AML-193 (cell line): ENCODE results near the gene PCDHA4.

ENCODE experiments used
- DNase-seq, 2 experiments: peaks; one replicate each; lab custom pipeline; 2025; lab: John Stamatoyannopoulos, UW

Gene PCDHA4

DNA sequence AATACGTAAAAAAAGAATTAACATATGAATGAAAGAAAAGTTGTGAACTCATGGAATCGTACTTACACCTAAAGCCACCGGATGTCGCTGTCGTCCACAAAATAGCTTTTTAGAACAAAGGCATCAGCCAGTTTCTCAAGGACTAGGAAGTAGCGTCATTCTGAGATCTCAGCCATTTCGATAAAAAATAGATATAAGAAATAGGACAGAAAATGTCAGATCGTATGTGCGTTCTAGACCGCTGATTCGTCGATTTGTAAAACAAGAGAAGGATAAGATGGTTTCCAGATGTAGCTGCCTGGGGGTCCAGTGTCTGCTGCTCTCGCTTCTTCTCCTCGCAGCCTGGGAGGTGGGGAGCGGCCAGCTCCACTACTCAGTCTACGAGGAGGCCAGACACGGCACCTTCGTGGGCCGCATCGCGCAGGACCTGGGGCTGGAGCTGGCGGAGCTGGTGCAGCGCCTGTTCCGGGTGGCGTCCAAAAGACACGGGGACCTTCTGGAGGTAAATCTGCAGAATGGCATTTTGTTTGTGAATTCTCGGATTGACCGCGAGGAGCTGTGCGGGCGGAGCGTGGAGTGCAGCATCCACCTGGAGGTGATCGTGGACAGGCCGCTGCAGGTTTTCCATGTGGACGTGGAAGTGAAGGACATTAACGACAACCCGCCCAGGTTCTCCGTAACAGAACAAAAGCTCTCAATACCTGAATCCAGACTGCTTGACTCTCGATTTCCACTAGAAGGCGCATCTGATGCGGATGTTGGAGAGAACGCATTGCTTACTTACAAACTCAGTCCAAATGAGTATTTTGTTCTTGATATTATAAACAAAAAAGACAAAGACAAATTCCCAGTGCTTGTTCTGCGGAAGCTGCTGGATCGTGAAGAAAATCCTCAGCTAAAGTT is 49.2 kb downstream of the PCDHA4 start, which contains the start of gene PCDHA10:
Gene PCDHA10, plus strand, starts transcription at position 126 of the 903 bp plus-strand sequence. Its CDS starts 152 bp downstream, at position 278.
- peak; percentile 29 to 37 for DNase-seq

DNA sequence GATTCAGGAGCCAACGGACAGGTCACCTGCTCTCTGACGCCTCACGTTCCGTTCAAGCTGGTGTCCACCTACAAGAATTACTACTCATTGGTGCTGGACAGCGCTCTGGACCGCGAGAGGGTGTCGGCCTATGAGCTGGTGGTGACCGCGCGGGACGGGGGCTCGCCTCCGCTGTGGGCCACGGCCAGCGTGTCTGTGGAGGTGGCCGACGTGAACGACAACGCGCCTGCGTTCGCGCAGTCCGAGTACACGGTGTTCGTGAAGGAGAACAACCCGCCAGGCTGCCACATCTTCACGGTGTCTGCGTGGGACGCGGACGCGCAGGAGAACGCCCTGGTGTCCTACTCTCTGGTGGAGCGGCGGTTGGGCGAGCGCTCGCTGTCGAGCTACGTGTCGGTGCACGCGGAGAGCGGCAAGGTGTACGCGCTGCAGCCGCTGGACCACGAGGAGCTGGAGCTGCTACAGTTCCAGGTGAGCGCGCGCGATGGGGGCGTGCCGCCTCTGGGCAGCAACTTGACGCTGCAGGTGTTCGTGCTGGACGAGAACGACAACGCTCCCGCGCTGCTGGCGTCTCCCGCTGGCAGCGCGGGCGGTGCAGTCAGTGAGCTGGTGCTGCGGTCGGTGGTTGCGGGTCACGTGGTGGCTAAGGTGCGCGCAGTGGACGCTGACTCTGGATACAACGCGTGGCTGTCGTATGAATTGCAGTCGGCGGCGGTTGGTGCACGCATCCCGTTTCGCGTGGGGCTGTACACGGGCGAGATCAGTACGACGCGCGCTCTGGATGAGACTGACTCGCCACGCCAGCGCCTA is 50.5 kb downstream of the PCDHA4 start:
- no peak for DNase-seq

DNA sequence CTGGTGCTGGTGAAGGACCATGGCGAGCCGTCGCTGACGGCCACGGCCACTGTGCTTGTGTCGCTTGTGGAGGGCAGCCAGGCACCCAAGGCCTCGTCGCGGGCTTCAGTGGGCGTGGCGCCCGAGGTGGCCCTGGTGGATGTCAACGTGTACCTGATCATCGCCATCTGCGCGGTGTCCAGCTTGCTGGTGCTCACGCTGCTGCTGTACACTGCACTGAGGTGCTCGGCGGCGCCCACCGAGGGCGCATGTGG is 51.0 kb downstream of the PCDHA4 start:
- DNase-seq = no peak

DNA sequence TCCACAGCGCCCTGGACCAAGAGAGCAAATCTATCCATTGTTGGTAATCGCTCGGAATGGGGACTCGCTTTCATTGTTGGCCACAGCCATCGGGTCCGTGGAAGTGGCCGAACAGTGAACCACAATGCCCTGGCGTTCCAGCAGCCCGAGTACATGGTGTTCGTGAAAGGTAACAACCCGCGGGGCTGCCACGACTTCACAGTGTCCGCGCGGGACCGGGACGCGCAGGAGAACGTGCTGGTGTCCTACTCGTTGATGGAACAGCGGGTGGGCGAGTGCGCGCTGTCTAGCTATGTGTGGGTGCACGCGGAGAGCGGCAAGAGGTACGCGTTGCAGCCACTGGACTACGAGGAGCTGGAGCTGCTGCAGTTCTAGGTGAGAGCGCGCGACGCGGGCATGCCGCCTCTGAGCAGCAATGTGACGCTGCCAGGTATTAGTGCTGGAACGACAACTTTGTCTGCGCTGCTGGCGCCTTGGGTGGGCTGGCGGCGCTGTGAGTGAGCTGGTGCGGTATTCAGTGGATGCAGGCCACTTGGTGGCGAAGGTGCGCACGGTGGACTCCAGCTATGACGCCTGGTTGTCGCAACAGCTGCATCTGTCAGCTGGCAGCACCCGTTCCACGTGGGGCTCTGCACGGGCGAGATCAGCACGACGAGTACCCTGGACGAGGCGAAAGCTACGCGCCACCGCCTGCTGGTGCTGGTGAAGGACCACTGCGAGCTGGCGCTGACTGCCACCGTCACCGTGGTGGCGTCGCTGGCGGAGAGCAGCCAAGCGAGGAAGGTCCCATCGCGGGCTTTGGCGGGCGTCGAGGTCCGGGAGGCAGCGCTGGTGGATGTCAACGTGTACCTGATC is 55.8 kb downstream of the PCDHA4 start:
- no peak for DNase-seq
